ENCODE results near the gene CAMTA1.
"Not testable (repeated sequence)": the region's sequence is repeated elsewhere in the genome, so short reads cannot be mapped to it uniquely, and the experiment has no call there.

Gene CAMTA1

GRCh38 chr1:7375781-7376660 lies 590.8 kb downstream of the CAMTA1 start:
- TF ChIP-seq CTCF (IDR thresholded peaks at IDR 0.05; ENCODE audit: low read depth, low read length), result no peak
- no peak overlapping the region for H3K4me3 ChIP-seq (ENCODE audit: low read depth, low read length)

GRCh38 chr1:7376676-7377075 lies 591.4 kb downstream of the CAMTA1 start:
- H3K4me3 ChIP-seq (ENCODE audit: low read depth, low read length), result no peak overlapping the region
- no peak for TF ChIP-seq CTCF (IDR thresholded peaks at IDR 0.05; ENCODE audit: low read depth, low read length)

- H3K4me3 ChIP-seq (ENCODE audit: low read depth, low read length), result no peak overlapping the region
- no peak for TF ChIP-seq CTCF (IDR thresholded peaks at IDR 0.05; ENCODE audit: low read depth, low read length)
These were observed 593.3 kb downstream of the CAMTA1 start for GRCh38 chr1:7378346-7379130.

- TF ChIP-seq CTCF (IDR thresholded peaks at IDR 0.05; ENCODE audit: low read depth, low read length), result no peak
- no peak overlapping the region for H3K4me3 ChIP-seq (ENCODE audit: low read depth, low read length)
These were observed 594.3 kb downstream of the CAMTA1 start for GRCh38 chr1:7379441-7379971.

GRCh38 chr1:7380068-7380467 lies 594.8 kb downstream of the CAMTA1 start:
- not testable (repeated sequence) for H3K4me3 ChIP-seq (ENCODE audit: low read depth, low read length)

- H3K4me3 ChIP-seq (ENCODE audit: low read depth, low read length), result no peak overlapping the region
- TF ChIP-seq CTCF (IDR thresholded peaks at IDR 0.05; ENCODE audit: low read depth, low read length), result no peak
These were observed 595.5 kb downstream of the CAMTA1 start for GRCh38 chr1:7380712-7381111.

GRCh38 chr1:7381729-7382128 lies 596.5 kb downstream of the CAMTA1 start:
- H3K4me3 ChIP-seq (ENCODE audit: low read depth, low read length), result not testable (repeated sequence)

GRCh38 chr1:7382971-7383370 lies 597.7 kb downstream of the CAMTA1 start:
- H3K4me3 ChIP-seq (ENCODE audit: low read depth, low read length), result no peak overlapping the region
- no peak for TF ChIP-seq CTCF (IDR thresholded peaks at IDR 0.05; ENCODE audit: low read depth, low read length)

Data from WI38 (cell line).